K562 (cell line): ENCODE results near the gene CBFA2T2. TPM values are rescaled to one million over a fixed set of nuclear protein-coding genes. Genes with fewer than 3 reads are reported as not detected.
"Not testable (repeated sequence)": the region's sequence is repeated elsewhere in the genome, so short reads cannot be mapped to it uniquely, and the experiment has no call there.

ENCODE experiments used
- ATAC-seq: fragments of 200-7000 bp; cut with Tn5 transposase; 3 replicates; pipeline ENCODE4 v1.9.1; 2020; ENCODE audit warnings: moderate library complexity
- BruUV-seq: library from RNA; stranded (reverse); fragments of 400-500 nt; replicated peaks from 2 replicates; lab custom pipeline; 2021; lab: Mats Ljungman, UMichigan
- CTCF ChIA-PET: fragments of 300-600 bp; formaldehyde crosslinking; extraction: SDS; loops from one replicate; lab custom pipeline; 2021; ENCODE audit warnings: low intra/inter-chr PET ratio; lab: Yijun Ruan, JAX
- POLR2A ChIA-PET: fragments of 300-600, 350-650 bp; sonication (Branson Sonifier 250); formaldehyde crosslinking; extraction: SDS; loops from one replicate; lab custom pipeline; 2021; ENCODE audit warnings: antibody characterized with exemption, inconsistent platforms; lab: Yijun Ruan, JAX
- DNase-seq, 4 experiments: peaks; one replicate each; pipeline versions ENCODE4 v3.0.0 to v3.0.0-alpha.2; 2011 to 2018; ENCODE audit warnings: low spot score in 3 of 4, mixed read lengths in 3 of 4; ENCODE audit errors: extremely low read depth in 1 of 4
- FAIRE-seq: peaks from 2 replicates; lab custom pipeline; 2011; peaks lifted over from hg19 to GRCh38; lab: Jason Lieb, UNC
- H2AFZ ChIP-seq: 2 replicates; pipeline ENCODE4 v1.6.0; 2011; ENCODE audit warnings: low read depth, low read length, control low read depth, inconsistent platforms
- H3K27ac ChIP-seq: fragments of 200-600 bp; 3 replicates; pipeline ENCODE4 v1.8.0; 2011; ENCODE audit warnings: low read depth, mild to moderate bottlenecking, control low read depth, inconsistent platforms, low read length, moderate library complexity, mixed read lengths; ENCODE audit errors: extremely low read depth
- H3K27me3 ChIP-seq, 2 experiments: fragments of 300-600 bp in 1 of 2; 2 replicates in 1 of 2; 3 replicates in 1 of 2; pipeline versions ENCODE4 v1.6.0 to v1.8.0; 2011; ENCODE audit warnings: inconsistent platforms in 2 of 2, low read length in 2 of 2, mild to moderate bottlenecking in 1 of 2, mixed read lengths in 1 of 2, moderate library complexity in 1 of 2; ENCODE audit not compliant: control insufficient read depth in 2 of 2, insufficient read depth in 2 of 2
- H3K36me3 ChIP-seq: fragments of 300-600 bp; 3 replicates; pipeline ENCODE4 v1.8.0; 2011; ENCODE audit warnings: mild to moderate bottlenecking, low read length, inconsistent platforms; ENCODE audit not compliant: control insufficient read depth, insufficient read depth
- H3K4me1 ChIP-seq, 2 experiments: fragments of 200-600 bp in 1 of 2; replicated peaks in 1 of 2; 2 replicates in 1 of 2; 3 replicates in 1 of 2; pipeline versions ENCODE4 v1.5.1 to v1.8.0; 2011; ENCODE audit warnings: inconsistent platforms in 2 of 2, low read length in 2 of 2, mild to moderate bottlenecking in 1 of 2, mixed read lengths in 1 of 2, moderate library complexity in 1 of 2; ENCODE audit not compliant: control insufficient read depth in 2 of 2, insufficient read depth in 2 of 2
- H3K4me2 ChIP-seq: 2 replicates; pipeline ENCODE4 v1.6.1; 2011; ENCODE audit warnings: low read length, control low read depth, inconsistent platforms, mixed read lengths; ENCODE audit not compliant: insufficient read depth
- H3K4me3 ChIP-seq: fragments of 200-600 bp; sonication (generic), shearing (Covaris generic); 2 replicates; pipeline ENCODE4 v1.5.1; 2016; ENCODE audit warnings: control low read depth, inconsistent platforms
- H3K79me2 ChIP-seq: fragments of 200-600 bp; 3 replicates; pipeline ENCODE4 v1.8.0; 2011; ENCODE audit warnings: low read length, inconsistent platforms; ENCODE audit not compliant: control insufficient read depth, insufficient read depth
- H3K9ac ChIP-seq, 2 experiments: 2 replicates each; pipeline versions ENCODE4 v1.6.0 to v1.6.1; 2011; ENCODE audit warnings: low read depth in 2 of 2, low read length in 2 of 2, control low read depth in 1 of 2, inconsistent platforms in 1 of 2, mild to moderate bottlenecking in 1 of 2, mixed read lengths in 1 of 2; ENCODE audit not compliant: insufficient read depth in 1 of 2
- H3K9me1 ChIP-seq: one replicate; pipeline ENCODE4 v1.6.0; 2011; ENCODE audit warnings: inconsistent platforms, mild to moderate bottlenecking, low read length, moderate library complexity; ENCODE audit not compliant: control insufficient read depth, insufficient read depth
- H3K9me3 ChIP-seq: replicated peaks from 2 replicates; pipeline ENCODE4 v1.5.1; 2011; ENCODE audit warnings: low read depth, low read length, inconsistent platforms; ENCODE audit not compliant: control insufficient read depth, insufficient read depth
- H4K20me1 ChIP-seq: replicated peaks from 2 replicates; pipeline ENCODE4 v1.6.1; 2011; ENCODE audit warnings: low read length, inconsistent platforms, mixed read lengths; ENCODE audit not compliant: control insufficient read depth, insufficient read depth
- ARID1B ChIP-seq: fragments of 450-650 bp; IDR thresholded peaks from 2 replicates; pipeline ENCODE4 v1.6.1; 2016; ENCODE audit warnings: antibody characterized with exemption, mild to moderate bottlenecking, inconsistent platforms
- CBFA2T2 ChIP-seq: fragments of 450-650 bp; conservative IDR thresholded peaks from 2 replicates; pipeline ENCODE4 v1.6.1; 2017; ENCODE audit warnings: mild to moderate bottlenecking
- CBFA2T3 ChIP-seq: fragments of 450-650 bp; IDR thresholded peaks from 2 replicates; pipeline ENCODE4 v1.6.1; 2017
- KAT2B ChIP-seq: IDR thresholded peaks from one replicate; pipeline ENCODE4 v1.6.1; 2012; ENCODE audit warnings: low read depth, mild to moderate bottlenecking, control low read depth, inconsistent platforms, low read length, moderate library complexity
- MEF2A ChIP-seq: IDR thresholded peaks from 2 replicates; pipeline ENCODE4 v1.6.1; 2011; ENCODE audit warnings: low read depth, mild to moderate bottlenecking, low read length, moderate library complexity; ENCODE audit not compliant: control insufficient read depth
- TAL1 ChIP-seq: fragments of 450-650 bp; IDR thresholded peaks from 2 replicates; pipeline ENCODE4 v1.6.1; 2016; ENCODE audit warnings: mild to moderate bottlenecking
- TRIM28 ChIP-seq: fragments of 450-650 bp; IDR thresholded peaks from 2 replicates; pipeline ENCODE4 v1.6.1; 2017
- ZNF668 ChIP-seq: fragments of 250-450 bp; sonication (Bioruptor Pico); IDR thresholded peaks from 2 replicates; pipeline ENCODE4 v1.8.0; 2022; ENCODE audit warnings: mild to moderate bottlenecking, inconsistent platforms
- WGBS: fragments of 100-300 bp; shearing (Covaris generic); methylation state at CpG from one replicate; pipeline ENCODE4 v1.1.6; 2016; ENCODE audit warnings: low coverage, mixed read lengths; ENCODE audit not compliant: insufficient coverage; ENCODE audit errors: missing lambda C conversion rate; 5-methylcytosine and 5-hydroxymethylcytosine counted together
- in situ Hi-C: fragments of 300-500 bp; cut with MboI; formaldehyde crosslinking; loops from 4 replicates; pipeline ENCODE4 v1.15.0; 2018; ENCODE audit warnings: inconsistent platforms, mixed read lengths
- intact Hi-C: fragments of 100-400 bp; cut with micrococcal nuclease; formaldehyde crosslinking; loops from 2 replicates; pipeline ENCODE4 v1.14.2; 2022
- polyA plus RNA-seq, 8 experiments: library from polyadenylated mRNA; depleted of rRNA in 4 of 8; stranded (reverse) in 5 of 8; unstranded in 3 of 8; fragments of >200 nt; fragmentation: Nextera tagmentation in 2 of 8; fragmentation: Illumina TruSeq in 1 of 8; extraction: Ambion mirVana in 2 of 8; extraction: Trizol in 1 of 8; gene quantifications; 2 replicates each; pipeline versions ENCODE4 v1.2.1 to v1.2.3, GENCODE V29; 2011 to 2014; ENCODE audit warnings: inconsistent platforms in 1 of 8, missing spikeins in 1 of 8
- total RNA-seq, 7 experiments: library from RNA; depleted of rRNA in 6 of 7; stranded (reverse); fragments of >200 nt in 6 of 7; fragmentation: Illumina TruSeq in 2 of 7; extraction: Trizol in 2 of 7; gene quantifications; 2 replicates each; pipeline versions ENCODE4 v1.2.1 to v1.2.3, GENCODE V29; 2011 to 2021; ENCODE audit warnings: low replicate concordance in 1 of 7
- TF ChIP-seq, protein P1 (sequence below): sonication (generic); formaldehyde crosslinking; IDR thresholded peaks from 2 replicates; pipeline ENCODE4 v1.9.0; 2022; ENCODE audit warnings: mild to moderate bottlenecking, missing genetic modification reagents

The CBFA2T2 gene
- total and polyA plus RNA-seq, 9 of the 15 experiments (the other 6 are each of a cell fraction or from before 2014, with no cell fraction given), result 0.27 to 9.6 (median 5.8) TPM

- intact Hi-C loops, H3K79me2 ChIP-seq, H3K9me1 ChIP-seq, in situ Hi-C loops, H3K36me3 ChIP-seq, POLR2A ChIA-PET, CTCF ChIA-PET, H3K27ac ChIP-seq, H3K9me3 ChIP-seq, H3K4me3 ChIP-seq, H4K20me1 ChIP-seq, ATAC-seq, H3K4me1 ChIP-seq, BruUV-seq, DNase-seq, H3K9ac ChIP-seq, H3K4me2 ChIP-seq, H2AFZ ChIP-seq, FAIRE-seq, H3K27me3 ChIP-seq: not testable (repeated sequence)
- TF ChIP-seq TAL1 (peak; percentile 25; the same call in 1 of the 2 replicates), CBFA2T2 (peak; percentile 42), ARID1B (0 out of 2 replicates have a peak, but pooled peaks have one; percentile 32), CBFA2T3 (peak; percentile 58)
- TF ChIP-seq, protein P1, sequence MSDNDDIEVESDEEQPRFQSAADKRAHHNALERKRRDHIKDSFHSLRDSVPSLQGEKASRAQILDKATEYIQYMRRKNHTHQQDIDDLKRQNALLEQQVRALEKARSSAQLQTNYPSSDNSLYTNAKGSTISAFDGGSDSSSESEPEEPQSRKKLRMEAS (CRISPR knock-in tag), result peak; percentile 32; the same call in 1 of the 2 replicates
- WGBS, result 56% methylated on average over 4 of the region's 8 CpGs
Observed at GRCh38 chr20:33535717-33536116, 45.8 kb downstream of the CBFA2T2 start.

DNA sequence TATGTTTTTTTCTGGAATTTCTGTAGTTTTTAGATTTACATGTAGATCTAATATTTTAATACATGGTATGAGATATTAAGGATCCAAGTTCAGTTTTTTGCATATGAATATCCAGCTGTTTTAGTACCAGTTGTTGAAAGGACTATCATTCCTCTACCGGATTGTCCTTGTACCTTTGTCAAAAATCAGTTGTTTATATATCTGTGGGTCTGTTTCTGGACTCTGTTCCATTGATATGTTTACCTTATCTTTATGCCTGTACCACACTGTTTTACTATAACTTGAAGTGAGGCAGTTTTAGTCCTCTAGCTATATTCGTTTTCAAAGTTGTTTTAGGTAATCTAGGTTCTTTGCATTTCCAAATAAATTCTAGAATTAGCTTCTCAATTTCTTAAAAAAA lies 47.7 kb downstream of the CBFA2T2 start:
- POLR2A ChIA-PET, result interaction anchor here (0.7 kb wide), 2 partner anchors 35 to 107 kb away, joined by 3 read pairs; no protein-coding TSS in a partner anchor
- in situ Hi-C loops, result no loop called here

More for the DNA sequence above, 47.7 kb downstream of the CBFA2T2 start:
- H3K4me1 ChIP-seq, result peaks cover 0 to 3% of the 10 kb centered on the region in 2 experiments; a peak in 3 of 5 replicates
- DNase-seq, result no peak
- BruUV-seq, result no TSS peak
- no peaks in the 10 kb centered on the region for H3K79me2 ChIP-seq
- no peak overlapping the region for H2AFZ ChIP-seq
- H3K9me1 ChIP-seq, result no peaks in the 10 kb centered on the region
- ATAC-seq, result no peak
- H4K20me1 ChIP-seq, result no peaks in the 10 kb centered on the region
- TF ChIP-seq MEF2A (no peak), KAT2B (no peak), TRIM28 (no peak), ZNF668 (CRISPR knock-in tag) (no peak)
- FAIRE-seq, result peak; percentile 35
- intact Hi-C loops, result no loop called here
- CTCF ChIA-PET, result no interaction called here
- H3K9me3 ChIP-seq, result no peaks in the 10 kb centered on the region
- H3K9ac ChIP-seq, result no peak overlapping the region
- H3K4me2 ChIP-seq, result no peak overlapping the region
- no peaks in the 10 kb centered on the region for H3K36me3 ChIP-seq
- H3K4me3 ChIP-seq, result no peak overlapping the region
- no peak overlapping the region for H3K27ac ChIP-seq
- 21% methylated on average over 2 of the region's 2 CpGs for WGBS
- H3K27me3 ChIP-seq, result no peaks in the 10 kb centered on the region
